ENCODE data around the gene TSPAN14. TPM values are rescaled to one million over a fixed set of nuclear protein-coding genes. Genes with fewer than 3 reads are reported as not detected.

Gene TSPAN14
- total and polyA plus RNA-seq, 2 of the 8 experiments (the other 6 are each of a cell fraction or from before 2014, with no cell fraction given), result 47.4 to 57.8 TPM

DNA sequence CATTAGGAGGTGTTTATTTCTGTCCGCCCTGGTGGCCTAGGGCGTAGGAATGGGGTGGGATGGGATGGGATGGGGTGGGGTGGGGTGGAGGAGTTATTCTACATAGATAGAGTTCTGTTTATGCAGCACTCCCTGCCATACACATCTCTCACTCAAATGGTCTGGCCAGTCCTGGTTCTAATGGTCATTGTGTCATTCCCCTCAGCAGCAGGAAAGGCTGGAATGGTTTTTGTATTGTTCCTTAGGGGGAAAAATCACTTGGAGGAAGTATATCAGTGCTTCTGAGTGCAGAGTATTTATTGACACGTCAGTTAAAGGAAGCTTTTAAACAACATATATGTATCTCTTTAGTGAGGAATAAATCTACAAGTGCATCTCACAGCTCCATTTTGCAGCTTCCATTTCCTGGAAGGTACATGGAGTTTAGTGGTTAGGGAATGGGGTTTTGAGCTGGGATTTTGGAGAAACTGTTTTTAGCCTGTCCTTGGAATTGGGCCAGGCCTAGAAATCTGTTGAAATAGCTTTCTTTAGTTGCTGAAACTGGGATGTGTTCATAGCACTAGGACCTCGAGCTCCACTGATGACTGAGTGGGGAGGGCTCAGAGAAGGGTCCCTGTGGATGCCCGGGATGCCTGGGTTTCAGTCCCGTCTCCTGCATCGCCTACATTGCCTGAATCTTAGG is 8.3 kb downstream of the TSPAN14 start:
- H2BK12ac ChIP-seq (ENCODE audit: low read depth, low read length), result no peak overlapping the region
- no peak overlapping the region for H3K4ac ChIP-seq (replicated peaks; ENCODE audit: insufficient read length, low read depth, low read length)
- H3K4me2 ChIP-seq (ENCODE audit: insufficient read depth in 1 of 2, low read depth in 2 of 2, low read length in 2 of 2), result no peak overlapping the region
- no peak overlapping the region for H2BK5ac ChIP-seq (ENCODE audit: low read depth, low read length)
- ChIA-PET POLR2A (ENCODE audit: partially characterized antibody) (interaction anchor here (1.2 to 3.4 kb wide), 3 partner anchors 10 to 61 kb away, joined by 3 to 18 read pairs (median 3); no protein-coding TSS in a partner anchor), CTCF (ENCODE audit: partially characterized antibody) (interaction anchor here (1.0 to 38.4 kb wide), 4 partner anchors 5 to 44 kb away, joined by 3 to 1263 read pairs (median 456); partner anchors contain the start of gene TSPAN14)
- H3K56ac ChIP-seq (replicated peaks; ENCODE audit: insufficient read length, low read depth, low read length), result no peak overlapping the region
- 0 out of 2 replicates have a peak, but pooled peaks cover 4% of the 10 kb centered on the region for H3K23me2 ChIP-seq (ENCODE audit: low read depth, low read length)
- peaks cover 7 to 93% of the 10 kb centered on the region in 2 experiments for H3K79me2 ChIP-seq (ENCODE audit: control insufficient read depth in 1 of 2, insufficient read depth in 2 of 2, low read length in 2 of 2)
- no peak for DNase-seq (ENCODE audit: low read depth in 1 of 2, low spot score in 2 of 2)
- H4K5ac ChIP-seq (ENCODE audit: insufficient read length, low read depth, low read length), result no peak overlapping the region
- H3K27me3 ChIP-seq (replicated peaks in 1 of 4; ENCODE audit: control insufficient read depth in 3 of 4, extremely low read depth in 1 of 4, insufficient read depth in 3 of 4, low read length in 3 of 4), result peaks cover 0 to 3% (median under 1%) of the 10 kb centered on the region in 4 experiments; a peak in 2 of 7 replicates
- no peak overlapping the region for H3K14ac ChIP-seq (ENCODE audit: insufficient read length)
- no peaks in the 10 kb centered on the region for H3K36me3 ChIP-seq (ENCODE audit: control insufficient read depth in 2 of 4, insufficient read depth in 4 of 4, low read length in 3 of 4)
- no peak overlapping the region for H2BK20ac ChIP-seq (ENCODE audit: low read length)
- peaks cover 12 to 30% of the 10 kb centered on the region in 2 experiments for H4K20me1 ChIP-seq (replicated peaks in 1 of 2; ENCODE audit: control insufficient read depth in 1 of 2, insufficient read depth in 2 of 2, low read length in 2 of 2)
- H2BK15ac ChIP-seq (ENCODE audit: low read length), result no peak overlapping the region
- H2AFZ ChIP-seq (ENCODE audit: low read length), result no peak overlapping the region
- WGBS, 2 experiments (ENCODE audit: extremely low coverage in 1 of 2, insufficient coverage in 1 of 2, insufficient read length in 1 of 2, insufficient replicate concordance in 2 of 2, low coverage in 1 of 2, low lambda C conversion rate in 2 of 2, missing lambda C conversion rate in 1 of 2), result 86% methylated on average over 7 of the region's 7 CpGs; no CpG with 5 or more reads in 1 of the 2 experiments
- no peak overlapping the region for H3K18ac ChIP-seq (ENCODE audit: extremely low read depth, low read length)
- no peak overlapping the region for H4K8ac ChIP-seq (ENCODE audit: extremely low read depth, insufficient read depth, low read length)
- no peaks in the 10 kb centered on the region for H3K9me3 ChIP-seq (ENCODE audit: insufficient read depth in 2 of 2, low read depth in 1 of 2, low read length in 1 of 2)
- H2AK5ac ChIP-seq (ENCODE audit: low read depth, low read length), result 0 out of 2 replicates have a peak overlapping the region, but pooled peaks have one; percentile 19
- no peak overlapping the region for H3K23ac ChIP-seq (ENCODE audit: insufficient read length)
- FAIRE-seq, result no peak
- H3K27ac ChIP-seq (ENCODE audit: low read depth, low read length), result no peak overlapping the region
- peaks cover 31% of the 10 kb centered on the region for H3K79me1 ChIP-seq (ENCODE audit: low read depth, low read length)
- H2BK120ac ChIP-seq (replicated peaks; ENCODE audit: low read depth, low read length), result no peak overlapping the region
- H3K4me1 ChIP-seq (replicated peaks in 1 of 4; ENCODE audit: control insufficient read depth in 3 of 4, insufficient read depth in 4 of 4, low read length in 3 of 4), result peaks cover 52 to 72% (median 66%) of the 10 kb centered on the region in 4 experiments
- no peak overlapping the region for H3K4me3 ChIP-seq (ENCODE audit: extremely low read depth in 1 of 4, insufficient read depth in 2 of 4, low read depth in 3 of 4, low read length in 4 of 4)
- no peak overlapping the region for H3K9ac ChIP-seq (replicated peaks in 1 of 4; ENCODE audit: extremely low read depth in 1 of 4, low read depth in 3 of 4, low read length in 3 of 4)
- TF ChIP-seq HDAC2 (IDR thresholded peaks at IDR 0.05; ENCODE audit: borderline replicate concordance in 1 of 2, low read depth in 2 of 2, low read length in 2 of 2), result no peak
- no peak for TF ChIP-seq TAF7 (optimal IDR thresholded peaks at IDR 0.05; ENCODE audit: borderline replicate concordance, low read depth, low read length)
- no peak for TF ChIP-seq SRF (IDR thresholded peaks at IDR 0.05; ENCODE audit: low read depth, low read length)
- no peak for TF ChIP-seq ASH2L (IDR thresholded peaks at IDR 0.05; ENCODE audit: low read length)
- no peak for TF ChIP-seq TBP (IDR thresholded peaks at IDR 0.05; ENCODE audit: low read depth, low read length)
- no peak for TF ChIP-seq SIN3A (conservative IDR thresholded peaks at IDR 0.05 in 1 of 2, IDR thresholded peaks at IDR 0.05 in 1 of 2; ENCODE audit: low read depth in 1 of 2, low read length in 2 of 2)
- no peak for TF ChIP-seq BACH1 (IDR thresholded peaks at IDR 0.05; ENCODE audit: low read length)
- no peak for TF ChIP-seq BRCA1 (IDR thresholded peaks at IDR 0.05; ENCODE audit: low read depth, low read length)
- TF ChIP-seq, protein P1, sequence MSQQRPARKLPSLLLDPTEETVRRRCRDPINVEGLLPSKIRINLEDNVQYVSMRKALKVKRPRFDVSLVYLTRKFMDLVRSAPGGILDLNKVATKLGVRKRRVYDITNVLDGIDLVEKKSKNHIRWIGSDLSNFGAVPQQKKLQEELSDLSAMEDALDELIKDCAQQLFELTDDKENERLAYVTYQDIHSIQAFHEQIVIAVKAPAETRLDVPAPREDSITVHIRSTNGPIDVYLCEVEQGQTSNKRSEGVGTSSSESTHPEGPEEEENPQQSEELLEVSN (IDR thresholded peaks at IDR 0.05), result no peak
- TF ChIP-seq RNF2 (IDR thresholded peaks at IDR 0.05; ENCODE audit: borderline replicate concordance, low read depth, low read length, missing control alignments, poor library complexity, severe bottlenecking), result no peak
- no peak overlapping the region for H4K91ac ChIP-seq (replicated peaks; ENCODE audit: insufficient read length, low read length)
